DOHH2 (cell line): ENCODE results near the gene CYFIP2.

Experiments
- EZH2phosphoT487 ChIP-seq: fragments of 200-600 bp; sonication (generic); IDR thresholded peaks from 2 replicates; pipeline ENCODE4 v1.6.1; 2017; ENCODE audit warnings: borderline replicate concordance, mild to moderate bottlenecking, antibody characterized with exemption, low read length, moderate library complexity, mixed read lengths
- TF ChIP-seq, protein P1 (sequence below): fragments of 200-600 bp; sonication (generic); IDR thresholded peaks from one replicate; pipeline ENCODE4 v1.5.1; 2014; ENCODE audit warnings: antibody characterized with exemption, mild to moderate bottlenecking, low read depth, low read length; ENCODE audit not compliant: poor library complexity, severe bottlenecking

DNA sequence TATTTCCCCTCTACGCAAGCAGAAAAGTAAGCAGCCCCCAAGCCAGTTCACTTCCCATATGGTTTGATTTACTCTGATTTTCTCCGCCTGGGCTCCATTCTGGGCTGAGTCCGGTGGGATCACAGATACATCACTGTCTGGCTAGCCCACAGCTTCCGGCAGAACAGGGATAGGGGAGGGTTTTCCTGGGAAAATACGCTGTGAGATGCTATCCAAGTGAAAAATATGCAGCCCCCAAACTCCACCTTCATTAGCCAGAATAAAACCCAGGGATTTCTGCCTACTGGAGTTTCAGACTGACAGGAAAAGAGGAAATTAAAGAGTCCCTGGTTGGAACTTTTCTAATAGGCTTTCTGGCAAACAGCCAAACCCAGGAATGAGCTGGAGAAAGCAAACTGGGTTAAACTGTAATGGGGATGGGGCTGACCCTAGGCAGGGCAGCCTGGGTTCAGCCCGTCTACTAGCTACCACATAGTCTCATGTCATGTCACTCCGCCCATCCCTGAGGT lies 177.2 kb downstream of the CYFIP2 start:
- TF ChIP-seq, protein P1, sequence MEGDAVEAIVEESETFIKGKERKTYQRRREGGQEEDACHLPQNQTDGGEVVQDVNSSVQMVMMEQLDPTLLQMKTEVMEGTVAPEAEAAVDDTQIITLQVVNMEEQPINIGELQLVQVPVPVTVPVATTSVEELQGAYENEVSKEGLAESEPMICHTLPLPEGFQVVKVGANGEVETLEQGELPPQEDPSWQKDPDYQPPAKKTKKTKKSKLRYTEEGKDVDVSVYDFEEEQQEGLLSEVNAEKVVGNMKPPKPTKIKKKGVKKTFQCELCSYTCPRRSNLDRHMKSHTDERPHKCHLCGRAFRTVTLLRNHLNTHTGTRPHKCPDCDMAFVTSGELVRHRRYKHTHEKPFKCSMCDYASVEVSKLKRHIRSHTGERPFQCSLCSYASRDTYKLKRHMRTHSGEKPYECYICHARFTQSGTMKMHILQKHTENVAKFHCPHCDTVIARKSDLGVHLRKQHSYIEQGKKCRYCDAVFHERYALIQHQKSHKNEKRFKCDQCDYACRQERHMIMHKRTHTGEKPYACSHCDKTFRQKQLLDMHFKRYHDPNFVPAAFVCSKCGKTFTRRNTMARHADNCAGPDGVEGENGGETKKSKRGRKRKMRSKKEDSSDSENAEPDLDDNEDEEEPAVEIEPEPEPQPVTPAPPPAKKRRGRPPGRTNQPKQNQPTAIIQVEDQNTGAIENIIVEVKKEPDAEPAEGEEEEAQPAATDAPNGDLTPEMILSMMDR = no peak
- TF ChIP-seq EZH2phosphoT487 = no peak
